MCF 10A (cell line): ENCODE results near the gene SAP30BP. TPM values are rescaled to one million over a fixed set of nuclear protein-coding genes. Genes with fewer than 3 reads are reported as not detected.

Source experiments
- BruUV-seq: library from RNA; stranded (reverse); fragments of 400-500 nt; replicated peaks from 2 replicates; lab custom pipeline; 2021; lab: Mats Ljungman, UMichigan
- CTCF ChIA-PET: fragments of 300-600 bp; sonication (Branson Sonifier 250); formaldehyde crosslinking; extraction: SDS; loops from one replicate; lab custom pipeline; 2021; ENCODE audit warnings: antibody characterized with exemption, inconsistent platforms; lab: Yijun Ruan, JAX
- POLR2A ChIA-PET: fragments of 300-600, 350-650 bp; sonication (Branson Sonifier 250); formaldehyde crosslinking; extraction: SDS; loops from one replicate; lab custom pipeline; 2020; ENCODE audit warnings: antibody characterized with exemption, inconsistent platforms; lab: Yijun Ruan, JAX
- DNase-seq: peaks from one replicate; pipeline ENCODE4 v3.0.0-alpha.2; 2018; ENCODE audit not compliant: unreplicated experiment
- H3K27ac Mint-ChIP-seq: one replicate; pipeline ENCODE4 v1.8.0; 2022; ENCODE audit warnings: mild to moderate bottlenecking, low read depth, mixed read lengths; ENCODE audit not compliant: unreplicated experiment
- H3K27me3 Mint-ChIP-seq: one replicate; pipeline ENCODE4 v1.8.0; 2022; ENCODE audit warnings: mixed read lengths; ENCODE audit not compliant: insufficient read depth, unreplicated experiment
- H3K36me3 Mint-ChIP-seq: one replicate; pipeline ENCODE4 v1.8.0; 2022; ENCODE audit warnings: mild to moderate bottlenecking, moderate library complexity, mixed read lengths; ENCODE audit not compliant: insufficient read depth, unreplicated experiment
- H3K4me1 Mint-ChIP-seq: one replicate; pipeline ENCODE4 v1.8.0; 2022; ENCODE audit warnings: mixed read lengths; ENCODE audit not compliant: insufficient read depth, unreplicated experiment
- H3K4me3 Mint-ChIP-seq: one replicate; pipeline ENCODE4 v1.8.0; 2022; ENCODE audit warnings: mild to moderate bottlenecking, moderate library complexity, mixed read lengths; ENCODE audit not compliant: unreplicated experiment
- H3K9me3 Mint-ChIP-seq: one replicate; pipeline ENCODE4 v1.8.0; 2022; ENCODE audit warnings: mixed read lengths; ENCODE audit not compliant: unreplicated experiment
- intact Hi-C: fragments of 100-400 bp; cut with micrococcal nuclease; formaldehyde crosslinking; loops from 2 replicates; pipeline ENCODE4 v1.14.1; 2022
- total RNA-seq: library from RNA; stranded (reverse); gene quantifications from 2 replicates; pipeline ENCODE4 v1.2.3, GENCODE V29; 2022
- TF ChIP-seq, protein P1 (sequence below): fragments of 200-600 bp; IDR thresholded peaks from one replicate; pipeline ENCODE4 v1.8.0; 2022; ENCODE audit warnings: antibody characterized with exemption, mild to moderate bottlenecking; ENCODE audit not compliant: unreplicated experiment

SAP30BP gene
- total RNA-seq, 1 experiment from 2014 or later: 123 TPM

DNA sequence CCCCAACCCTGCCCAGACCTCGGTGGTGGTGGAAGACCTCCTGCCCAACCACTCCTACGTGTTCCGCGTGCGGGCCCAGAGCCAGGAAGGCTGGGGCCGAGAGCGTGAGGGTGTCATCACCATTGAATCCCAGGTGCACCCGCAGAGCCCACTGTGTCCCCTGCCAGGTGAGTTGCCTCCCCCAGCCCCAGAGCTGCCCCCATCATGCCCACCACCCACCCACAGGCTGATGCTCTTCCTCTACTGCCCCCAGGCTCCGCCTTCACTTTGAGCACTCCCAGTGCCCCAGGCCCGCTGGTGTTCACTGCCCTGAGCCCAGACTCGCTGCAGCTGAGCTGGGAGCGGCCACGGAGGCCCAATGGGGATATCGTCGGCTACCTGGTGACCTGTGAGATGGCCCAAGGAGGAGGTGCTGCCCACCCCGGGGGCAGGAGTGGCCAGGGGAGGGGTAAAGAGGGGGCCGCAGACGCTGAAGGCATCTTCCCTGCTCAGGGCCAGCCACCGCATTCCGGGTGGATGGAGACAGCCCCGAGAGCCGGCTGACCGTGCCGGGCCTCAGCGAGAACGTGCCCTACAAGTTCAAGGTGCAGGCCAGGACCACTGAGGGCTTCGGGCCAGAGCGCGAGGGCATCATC lies 89.4 kb downstream of the SAP30BP start:
- Mint-ChIP-seq H3K4me3 (no peak overlapping the region), H3K36me3 (peaks cover 93% of the 10 kb centered on the region), H3K27me3 (no peaks in the 10 kb centered on the region), H3K4me1 (peaks cover 6% of the 10 kb centered on the region), H3K27ac (no peak overlapping the region), H3K9me3 (no peaks in the 10 kb centered on the region)
- ChIA-PET POLR2A (interaction anchor here (0.5 to 1.9 kb wide), 3 partner anchors 8 to 86 kb away, joined by 3 to 7 read pairs (median 4); no protein-coding TSS in a partner anchor), CTCF (no interaction called here)
- no TSS peak for BruUV-seq
- intact Hi-C loops: no loop called here
- DNase-seq: no peak
- TF ChIP-seq, protein P1, sequence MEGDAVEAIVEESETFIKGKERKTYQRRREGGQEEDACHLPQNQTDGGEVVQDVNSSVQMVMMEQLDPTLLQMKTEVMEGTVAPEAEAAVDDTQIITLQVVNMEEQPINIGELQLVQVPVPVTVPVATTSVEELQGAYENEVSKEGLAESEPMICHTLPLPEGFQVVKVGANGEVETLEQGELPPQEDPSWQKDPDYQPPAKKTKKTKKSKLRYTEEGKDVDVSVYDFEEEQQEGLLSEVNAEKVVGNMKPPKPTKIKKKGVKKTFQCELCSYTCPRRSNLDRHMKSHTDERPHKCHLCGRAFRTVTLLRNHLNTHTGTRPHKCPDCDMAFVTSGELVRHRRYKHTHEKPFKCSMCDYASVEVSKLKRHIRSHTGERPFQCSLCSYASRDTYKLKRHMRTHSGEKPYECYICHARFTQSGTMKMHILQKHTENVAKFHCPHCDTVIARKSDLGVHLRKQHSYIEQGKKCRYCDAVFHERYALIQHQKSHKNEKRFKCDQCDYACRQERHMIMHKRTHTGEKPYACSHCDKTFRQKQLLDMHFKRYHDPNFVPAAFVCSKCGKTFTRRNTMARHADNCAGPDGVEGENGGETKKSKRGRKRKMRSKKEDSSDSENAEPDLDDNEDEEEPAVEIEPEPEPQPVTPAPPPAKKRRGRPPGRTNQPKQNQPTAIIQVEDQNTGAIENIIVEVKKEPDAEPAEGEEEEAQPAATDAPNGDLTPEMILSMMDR: no peak

DNA sequence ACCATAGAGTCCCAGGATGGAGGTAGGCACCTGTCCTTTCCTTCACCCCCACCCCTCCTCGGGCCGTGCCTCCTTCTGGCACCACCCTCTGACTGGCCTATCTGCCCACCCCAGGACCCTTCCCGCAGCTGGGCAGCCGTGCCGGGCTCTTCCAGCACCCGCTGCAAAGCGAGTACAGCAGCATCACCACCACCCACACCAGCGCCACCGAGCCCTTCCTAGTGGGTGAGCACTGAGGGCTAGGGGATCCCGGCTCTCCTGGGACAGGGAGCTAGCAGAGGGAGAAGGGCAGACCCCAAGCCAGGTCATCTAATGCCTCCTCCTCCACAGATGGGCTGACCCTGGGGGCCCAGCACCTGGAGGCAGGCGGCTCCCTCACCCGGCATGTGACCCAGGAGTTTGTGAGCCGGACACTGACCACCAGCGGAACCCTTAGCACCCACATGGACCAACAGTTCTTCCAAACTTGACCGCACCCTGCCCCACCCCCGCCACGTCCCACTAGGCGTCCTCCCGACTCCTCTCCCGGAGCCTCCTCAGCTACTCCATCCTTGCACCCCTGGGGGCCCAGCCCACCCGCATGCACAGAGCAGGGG lies 90.0 kb downstream of the SAP30BP start:
- Mint-ChIP-seq H3K36me3 (peaks cover 93% of the 10 kb centered on the region), H3K4me3 (no peak overlapping the region), H3K4me1 (peaks cover 6% of the 10 kb centered on the region), H3K9me3 (no peaks in the 10 kb centered on the region), H3K27me3 (no peaks in the 10 kb centered on the region), H3K27ac (no peak overlapping the region)
- ChIA-PET CTCF (interaction anchor here (0.7 to 4.3 kb wide), 3 partner anchors 7 to 46 kb away, joined by 3 to 16 read pairs (median 4); no protein-coding TSS in a partner anchor), POLR2A (interaction anchor here (1.9 kb wide), 1 partner anchor 12 kb away, joined by 7 read pairs; no protein-coding TSS in a partner anchor)
- BruUV-seq: TSS peak; percentile 90
- no peak for DNase-seq
- intact Hi-C loops: no loop called here
- TF ChIP-seq, protein P1: no peak

Other genes starting within 250 kb of the SAP30BP start
- gene TMEM94, start 210.7 kb upstream of the SAP30BP start, total RNA-seq: 42.8 and 46.5 TPM in 2 replicates
- 19.2 and 19.8 TPM in 2 replicates for gene CASKIN2, start 151.8 kb upstream of the SAP30BP start, total RNA-seq
- gene TSEN54, start 150.8 kb upstream of the SAP30BP start, total RNA-seq: 13.3 and 15.6 TPM in 2 replicates
- 19.8 and 21.2 TPM in 2 replicates for gene LLGL2, start 141.6 kb upstream of the SAP30BP start, total RNA-seq
- gene MYO15B, start 79.5 kb upstream of the SAP30BP start, total RNA-seq: 10.9 and 16.9 TPM in 2 replicates
- 0.09 TPM in 1 of 2 replicates, not detected in the other for gene SMIM5, start 33.9 kb upstream of the SAP30BP start, total RNA-seq
- gene RECQL5, start 184 bp upstream of the SAP30BP start, total RNA-seq: 36.3 and 47.9 TPM in 2 replicates
- gene ITGB4, start 54.1 kb downstream of the SAP30BP start, total RNA-seq: 727 and 1,054 TPM in 2 replicates
- gene GALK1, start 97.9 kb downstream of the SAP30BP start, total RNA-seq: 8.7 and 9.8 TPM in 2 replicates
- gene UNK, start 117.5 kb downstream of the SAP30BP start, total RNA-seq: 12.3 and 16.0 TPM in 2 replicates
- 3.5 and 7.6 TPM in 2 replicates for gene UNC13D, start 177.1 kb downstream of the SAP30BP start, total RNA-seq
- 55.7 and 97.9 TPM in 2 replicates for gene WBP2, start 188.0 kb downstream of the SAP30BP start, total RNA-seq
- gene TRIM47, start 211.2 kb downstream of the SAP30BP start, total RNA-seq: 23.6 and 25.7 TPM in 2 replicates
- gene TRIM65, start 229.6 kb downstream of the SAP30BP start, total RNA-seq: 15.9 and 17.4 TPM in 2 replicates
- gene MRPL38, start 237.5 kb downstream of the SAP30BP start, total RNA-seq: 97.9 and 111 TPM in 2 replicates